ENCODE data around the gene KAT7. TPM values are rescaled to one million over a fixed set of nuclear protein-coding genes. Genes with fewer than 3 reads are reported as not detected.

Gene KAT7
- 27.7 and 36.7 TPM in 2 replicates for total RNA-seq

DNA sequence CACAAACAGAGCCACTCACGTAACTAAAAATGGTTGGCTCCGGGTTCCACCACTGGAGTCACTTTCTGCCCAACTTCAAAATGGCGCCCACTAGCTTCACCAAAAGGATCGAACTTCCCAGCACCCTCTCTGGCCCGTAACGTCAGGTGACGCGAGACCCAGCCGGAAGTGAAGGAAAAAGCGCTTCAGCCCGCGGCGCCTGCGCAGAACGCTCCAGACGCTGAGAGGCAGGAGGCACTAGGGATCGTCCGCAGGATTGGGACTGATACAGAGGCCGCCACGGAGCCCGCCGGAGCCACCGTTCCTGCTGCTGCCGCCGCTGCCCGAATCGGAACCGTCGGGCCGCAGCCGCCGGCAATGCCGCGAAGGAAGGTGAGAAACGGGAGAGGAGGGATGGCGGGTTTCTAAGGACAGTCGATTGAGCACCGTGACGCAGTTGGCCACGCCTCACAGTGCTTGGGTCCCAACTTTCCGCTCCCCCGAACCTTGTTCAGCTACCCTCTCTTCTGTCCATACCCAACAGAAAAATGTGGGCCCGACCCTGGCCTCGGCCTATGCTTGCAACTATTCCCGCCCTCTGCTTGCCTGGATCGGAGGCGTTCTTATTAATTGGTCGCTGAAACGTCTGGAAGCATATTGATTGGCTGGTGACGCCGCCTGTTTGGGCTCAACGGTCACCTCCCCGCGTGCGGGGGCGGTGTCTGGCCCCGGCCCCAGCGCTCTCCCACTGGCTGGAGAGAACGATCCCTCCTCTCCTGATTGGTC is at the start of gene KAT7:
Gene KAT7, plus strand, starts transcription at position 204 of the 765 bp plus-strand sequence. Its CDS starts 154 bp downstream, at position 358.

GRCh38 chr17:49763735-49764558 is 24.5 kb upstream of the KAT7 start, which contains the start of gene FAM117A:
FAM117A (minus strand) TSS chr17:49764131; CDS start chr17:49764087, 44 bp downstream.

GRCh38 chr17:49848019-49848473 is 59.6 kb downstream of the KAT7 start, which contains the start of gene TAC4:
TAC4 (minus strand) TSS chr17:49848069; CDS start chr17:49848017, 52 bp downstream.

Other genes with a start within 250 kb of the KAT7 start
- under 0.01 and 0.14 TPM in 2 replicates for gene NXPH3, start 212.8 kb upstream of the KAT7 start, total RNA-seq
- gene SPOP, start 110.6 kb upstream of the KAT7 start, total RNA-seq, result 58.8 and 66.5 TPM in 2 replicates
- gene SLC35B1, start 80.7 kb upstream of the KAT7 start, total RNA-seq, result 36.9 and 107 TPM in 2 replicates
- 1.4 and 3.5 TPM in 2 replicates for gene FAM117A, start 24.6 kb upstream of the KAT7 start, total RNA-seq
- not detected in 2 replicates for gene TAC4, start 59.4 kb downstream of the KAT7 start, total RNA-seq
- 0.07 TPM in 1 of 2 replicates, not detected in the other for gene DLX4, start 180.5 kb downstream of the KAT7 start, total RNA-seq
- gene DLX3, start 206.5 kb downstream of the KAT7 start, total RNA-seq, result 0.14 and 0.34 TPM in 2 replicates